ENCODE measurements around the gene KLHDC3.
A peak's percentile ranks its signal among the peaks of the same experiment; 100 is the strongest.

KLHDC3 gene

GRCh38 chr6:43013843-43014433, at the start of gene KLHDC3, which contains the start of gene MEA1:
TSS of gene KLHDC3 (plus strand) at chr6:43014249. CDS start at chr6:43017193, 2,944 bp downstream.
TSS of gene MEA1 (minus strand) at chr6:43013946. CDS start at chr6:43013813, 133 bp downstream.
- in situ Hi-C loops (cut with MboI; ENCODE audit: low pct_unique_long_range_greater_than_20kb, low sequenced_read_pairs, unreplicated experiment): no loop called here

DNA sequence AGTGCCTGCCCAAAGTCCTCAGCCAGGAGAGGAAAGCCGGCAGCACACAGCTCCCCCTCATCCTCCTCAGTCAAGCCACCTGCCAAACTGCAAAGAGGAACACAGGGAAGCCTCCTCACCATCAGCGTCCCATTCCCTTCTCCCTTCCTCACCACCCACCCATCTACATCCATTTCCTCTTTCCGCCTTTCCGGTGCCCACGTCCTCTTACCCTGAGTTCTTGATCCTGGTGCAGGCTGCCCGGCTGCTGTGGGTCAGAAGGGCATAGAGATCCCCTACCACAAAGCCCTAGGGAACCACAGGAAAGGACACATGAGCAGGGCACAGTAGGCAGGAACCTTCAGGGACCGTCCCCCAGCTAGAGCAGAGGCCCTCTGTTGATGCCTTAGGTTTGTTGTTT, 47.5 kb upstream of the KLHDC3 start:
- no peak for DNase-seq (ENCODE audit: low spot score)
- in situ Hi-C loops (cut with MboI; ENCODE audit: low pct_unique_long_range_greater_than_20kb, low sequenced_read_pairs, unreplicated experiment): no loop called here
- TF ChIP-seq, protein P1, sequence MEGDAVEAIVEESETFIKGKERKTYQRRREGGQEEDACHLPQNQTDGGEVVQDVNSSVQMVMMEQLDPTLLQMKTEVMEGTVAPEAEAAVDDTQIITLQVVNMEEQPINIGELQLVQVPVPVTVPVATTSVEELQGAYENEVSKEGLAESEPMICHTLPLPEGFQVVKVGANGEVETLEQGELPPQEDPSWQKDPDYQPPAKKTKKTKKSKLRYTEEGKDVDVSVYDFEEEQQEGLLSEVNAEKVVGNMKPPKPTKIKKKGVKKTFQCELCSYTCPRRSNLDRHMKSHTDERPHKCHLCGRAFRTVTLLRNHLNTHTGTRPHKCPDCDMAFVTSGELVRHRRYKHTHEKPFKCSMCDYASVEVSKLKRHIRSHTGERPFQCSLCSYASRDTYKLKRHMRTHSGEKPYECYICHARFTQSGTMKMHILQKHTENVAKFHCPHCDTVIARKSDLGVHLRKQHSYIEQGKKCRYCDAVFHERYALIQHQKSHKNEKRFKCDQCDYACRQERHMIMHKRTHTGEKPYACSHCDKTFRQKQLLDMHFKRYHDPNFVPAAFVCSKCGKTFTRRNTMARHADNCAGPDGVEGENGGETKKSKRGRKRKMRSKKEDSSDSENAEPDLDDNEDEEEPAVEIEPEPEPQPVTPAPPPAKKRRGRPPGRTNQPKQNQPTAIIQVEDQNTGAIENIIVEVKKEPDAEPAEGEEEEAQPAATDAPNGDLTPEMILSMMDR (IDR thresholded peaks at IDR 0.05; ENCODE audit: extremely low read depth, insufficient read depth, missing control alignments): no peak

More at GRCh38 chr6:43013843-43014433, at the start of gene KLHDC3, which contains the start of gene MEA1:
- TF ChIP-seq, protein P1 (IDR thresholded peaks at IDR 0.05; ENCODE audit: extremely low read depth, insufficient read depth, missing control alignments): no peak
- peak; percentile 99 for DNase-seq (ENCODE audit: low spot score)

GRCh38 chr6:42967228-42967627, 46.8 kb upstream of the KLHDC3 start:
- no peak for DNase-seq (ENCODE audit: low spot score)
- TF ChIP-seq, protein P1 (IDR thresholded peaks at IDR 0.05; ENCODE audit: extremely low read depth, insufficient read depth, missing control alignments): no peak
- in situ Hi-C loops (cut with MboI; ENCODE audit: low pct_unique_long_range_greater_than_20kb, low sequenced_read_pairs, unreplicated experiment): no loop called here

DNA sequence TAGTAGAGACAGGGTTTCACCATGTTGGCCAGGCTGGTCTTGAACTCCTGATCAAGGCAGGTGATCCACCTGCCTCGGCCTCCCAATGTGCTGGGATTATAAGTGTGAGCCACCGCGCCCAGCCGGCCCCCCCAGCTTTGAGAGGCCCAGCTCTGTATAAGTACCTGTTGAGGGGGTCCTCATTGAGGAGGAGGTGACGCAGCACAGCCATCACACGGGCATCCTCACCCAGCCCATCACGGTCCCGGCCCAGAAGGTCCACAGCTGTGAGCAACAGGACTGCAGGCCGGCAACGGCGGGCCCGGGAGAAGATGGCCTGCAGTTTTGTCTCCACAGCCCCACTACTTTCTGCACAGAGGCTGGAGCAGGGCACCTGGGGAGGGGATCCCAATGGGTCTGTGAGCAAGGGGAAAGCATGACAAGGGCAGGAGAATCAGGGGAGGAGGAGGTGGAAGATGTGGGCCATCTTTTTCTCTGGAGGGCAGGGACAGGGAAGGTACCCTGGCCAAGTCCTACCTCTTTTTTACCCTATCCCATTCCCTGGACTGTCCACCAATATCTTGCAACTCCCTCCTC, 45.8 kb upstream of the KLHDC3 start:
- TF ChIP-seq, protein P1 (IDR thresholded peaks at IDR 0.05; ENCODE audit: extremely low read depth, insufficient read depth, missing control alignments): no peak

DNA sequence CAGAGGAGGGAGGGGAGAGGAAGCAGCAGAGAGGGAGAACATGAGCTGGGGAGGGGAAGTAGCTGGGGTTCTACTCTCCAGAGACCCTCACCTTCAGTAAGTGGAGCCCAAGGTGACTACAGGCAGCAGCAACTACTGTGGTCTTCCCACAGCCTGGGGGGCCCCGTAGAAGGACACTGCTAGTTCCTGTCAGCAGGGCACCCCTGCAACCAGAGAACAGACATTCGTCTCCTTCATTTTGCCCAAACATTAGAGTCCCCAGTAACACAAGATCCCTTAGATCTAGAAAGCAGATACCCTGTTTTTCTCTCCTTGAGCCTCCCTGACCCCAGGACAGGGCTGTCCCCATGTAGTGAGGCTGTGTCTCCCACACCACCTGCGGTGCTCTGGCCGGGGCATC, 45.3 kb upstream of the KLHDC3 start:
- TF ChIP-seq, protein P1 (IDR thresholded peaks at IDR 0.05; ENCODE audit: extremely low read depth, insufficient read depth, missing control alignments): no peak
- in situ Hi-C loops (cut with MboI; ENCODE audit: low pct_unique_long_range_greater_than_20kb, low sequenced_read_pairs, unreplicated experiment): no loop called here

More for the DNA sequence above, 45.8 kb upstream of the KLHDC3 start:
- in situ Hi-C loops (cut with MboI; ENCODE audit: low pct_unique_long_range_greater_than_20kb, low sequenced_read_pairs, unreplicated experiment): no loop called here
- DNase-seq (ENCODE audit: low spot score): no peak

DNA sequence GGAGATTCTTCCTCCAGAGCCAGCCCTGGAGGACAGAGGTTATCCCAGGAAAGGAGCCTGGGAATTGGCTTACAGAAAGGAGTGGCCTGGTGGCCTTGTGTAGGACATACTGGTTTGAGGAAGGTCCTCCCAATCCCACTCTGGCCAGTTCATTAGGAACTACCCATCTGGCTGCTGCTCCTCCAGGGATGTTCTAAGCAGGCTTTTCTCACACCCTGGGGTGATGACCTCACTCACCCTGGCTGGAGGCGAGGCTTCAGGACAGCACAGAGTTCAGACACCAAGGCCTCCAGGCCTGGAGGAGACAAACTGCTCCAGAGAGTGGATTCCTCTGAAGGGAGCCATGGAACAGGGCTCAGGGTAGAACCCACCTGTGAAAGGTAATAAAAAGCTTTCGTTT, 44.6 kb upstream of the KLHDC3 start:
- TF ChIP-seq, protein P1 (IDR thresholded peaks at IDR 0.05; ENCODE audit: extremely low read depth, insufficient read depth, missing control alignments): no peak
- DNase-seq (ENCODE audit: low spot score): no peak
- in situ Hi-C loops (cut with MboI; ENCODE audit: low pct_unique_long_range_greater_than_20kb, low sequenced_read_pairs, unreplicated experiment): no loop called here

More for the DNA sequence above, 45.3 kb upstream of the KLHDC3 start:
- no peak for DNase-seq (ENCODE audit: low spot score)
